Esophagus muscularis mucosa (tissue), 4 donors: ENCODE data around the gene H19. TPM values are rescaled to one million over a fixed set of nuclear protein-coding genes. Genes with fewer than 3 reads are reported as not detected.

Source experiments
- DNase-seq: peaks from one replicate; pipeline ENCODE4 v3.0.0-alpha.2; 2017; ENCODE audit errors: extremely low spot score
- H3K27ac ChIP-seq, 4 donors: fragments of 200-600 bp; sonication (generic); replicated peaks in 1 of 4; 1 replicate in 3 of 4; 2 replicates in 1 of 4; pipeline ENCODE4 v1.5.1; 2016 to 2019; ENCODE audit warnings: mild to moderate bottlenecking in 1 of 4
- H3K27me3 ChIP-seq, 4 donors: fragments of 200-600 bp; sonication (generic); one replicate each; pipeline versions ENCODE4 v1.5.1 to v1.6.0; 2016 to 2019
- H3K36me3 ChIP-seq, 4 donors: fragments of 200-600 bp; sonication (generic); one replicate each; pipeline ENCODE4 v1.5.1; 2016 to 2019
- H3K4me1 ChIP-seq, 4 donors: fragments of 200-600 bp; sonication (generic); one replicate each; pipeline ENCODE4 v1.5.1; 2016 to 2019
- H3K4me3 ChIP-seq, 4 donors: fragments of 200-600 bp; sonication (generic); 1 replicate in 2 of 4; 2 replicates in 2 of 4; pipeline ENCODE4 v1.5.1; 2016 to 2019; ENCODE audit warnings: mild to moderate bottlenecking in 4 of 4, moderate library complexity in 1 of 4
- H3K9me3 ChIP-seq, 4 donors: fragments of 200-600 bp; sonication (generic); 1 replicate in 3 of 4; 2 replicates in 1 of 4; pipeline ENCODE4 v1.5.1; 2016 to 2019
- CTCF ChIP-seq, 3 experiments: fragments of 200-600 bp in 2 of 3; fragments of 450-650 bp in 1 of 3; sonication (generic) in 2 of 3; IDR thresholded peaks; one replicate each; pipeline ENCODE4 v1.5.1; 2017 to 2019; ENCODE audit warnings: antibody characterized with exemption in 3 of 3, mild to moderate bottlenecking in 2 of 3, moderate library complexity in 1 of 3
- EP300 ChIP-seq: sonication (generic); formaldehyde crosslinking; IDR thresholded peaks from one replicate; pipeline ENCODE4 v1.6.1; 2017; ENCODE audit warnings: antibody characterized with exemption
- POLR2A ChIP-seq: fragments of 450-650 bp; IDR thresholded peaks from one replicate; pipeline ENCODE4 v1.6.1; 2017; ENCODE audit warnings: antibody characterized with exemption, moderate library complexity, mild to moderate bottlenecking, low read depth
- POLR2AphosphoS5 ChIP-seq, 2 donors: sonication (generic); formaldehyde crosslinking; IDR thresholded peaks; one replicate each; pipeline ENCODE4 v1.6.1; 2017; ENCODE audit warnings: antibody characterized with exemption in 2 of 2
- WGBS: methylation state at CpG from one replicate; pipeline ENCODE4 v1.1.5; 2018; 5-methylcytosine and 5-hydroxymethylcytosine counted together
- intact Hi-C: fragments of 100-400 bp; cut with DNase I; formaldehyde crosslinking; loops from one replicate; pipeline ENCODE4 v1.15.1; 2023
- small RNA-seq, 3 donors: library from RNA; depleted of rRNA; stranded (forward); fragments of <200 nt; gene quantifications; one replicate each; pipeline ENCODE3, GENCODE V24; 2016
- total RNA-seq, 4 donors: library from RNA; depleted of rRNA; stranded (reverse); fragments of >200 nt; gene quantifications; one replicate each; pipeline versions ENCODE4 v1.1.0 to v1.2.1, GENCODE V29; 2016

The H19 gene
- total RNA-seq, 4 donors from 2014 or later = 372 to 753 (median 391) TPM

DNA sequence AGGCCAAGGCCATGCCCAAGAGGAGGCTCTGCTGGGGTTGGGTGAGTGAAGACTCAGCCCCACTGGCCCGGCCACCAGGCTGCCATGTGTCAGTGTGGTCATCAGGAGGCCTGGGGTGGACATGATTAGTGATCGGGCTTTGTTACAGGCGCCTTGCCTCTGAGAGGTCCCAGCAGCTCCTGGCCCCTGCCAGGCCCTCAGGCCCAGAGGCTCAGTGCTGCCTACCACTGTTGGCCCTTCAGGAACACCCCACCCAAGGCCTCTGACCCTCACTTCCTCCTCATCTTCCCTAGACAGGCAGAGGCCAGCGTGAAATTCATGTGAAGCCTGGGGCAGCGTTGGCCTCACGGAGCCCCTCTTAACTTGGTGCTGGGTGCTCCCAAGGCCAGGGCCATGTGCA lies 48.3 kb downstream of the H19 start:
- intact Hi-C loops = no loop called here
- no peaks in the 10 kb centered on the region for H3K4me1 ChIP-seq
- no peaks in the 10 kb centered on the region for H3K9me3 ChIP-seq
- H3K27me3 ChIP-seq = no peaks in the 10 kb centered on the region
- H3K36me3 ChIP-seq = no peaks in the 10 kb centered on the region
- H3K4me3 ChIP-seq = no peak overlapping the region
- DNase-seq = no peak
- no CpG with 5 or more reads among the region's 6 CpGs for WGBS
- no peak for TF ChIP-seq EP300
- no peak for TF ChIP-seq CTCF (IDR thresholded peaks at IDR 0.05)
- no peak for TF ChIP-seq POLR2A
- TF ChIP-seq POLR2AphosphoS5 (IDR thresholded peaks at IDR 0.05) = no peak
- no peak overlapping the region for H3K27ac ChIP-seq

DNA sequence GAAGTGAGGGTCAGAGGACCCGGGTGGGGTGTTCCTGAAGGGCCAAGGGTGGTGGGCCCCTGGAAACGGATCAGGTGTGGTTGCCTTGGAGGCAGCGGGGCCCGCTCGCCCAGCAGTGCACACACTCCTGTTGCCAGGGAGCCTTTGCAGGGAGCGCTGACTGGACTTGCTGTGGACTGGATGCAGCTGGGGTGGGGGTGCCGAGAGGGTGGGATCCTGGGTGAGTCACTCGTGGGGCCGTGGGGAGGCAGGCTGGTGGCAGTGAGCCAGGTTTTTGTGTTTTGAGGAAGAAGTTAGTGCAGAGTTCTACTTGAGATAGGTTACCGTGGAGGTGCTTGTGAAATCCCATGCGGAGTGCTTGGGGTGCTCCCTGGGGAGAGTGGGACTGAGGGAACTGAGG lies 49.3 kb downstream of the H19 start:
- no peak overlapping the region for H3K27ac ChIP-seq
- intact Hi-C loops = no loop called here
- DNase-seq = no peak
- no peaks in the 10 kb centered on the region for H3K27me3 ChIP-seq
- no peak overlapping the region for H3K4me3 ChIP-seq
- no peaks in the 10 kb centered on the region for H3K9me3 ChIP-seq
- H3K36me3 ChIP-seq = no peaks in the 10 kb centered on the region
- no CpG with 5 or more reads among the region's 11 CpGs for WGBS
- TF ChIP-seq POLR2A = no peak
- H3K4me1 ChIP-seq = no peaks in the 10 kb centered on the region

DNA sequence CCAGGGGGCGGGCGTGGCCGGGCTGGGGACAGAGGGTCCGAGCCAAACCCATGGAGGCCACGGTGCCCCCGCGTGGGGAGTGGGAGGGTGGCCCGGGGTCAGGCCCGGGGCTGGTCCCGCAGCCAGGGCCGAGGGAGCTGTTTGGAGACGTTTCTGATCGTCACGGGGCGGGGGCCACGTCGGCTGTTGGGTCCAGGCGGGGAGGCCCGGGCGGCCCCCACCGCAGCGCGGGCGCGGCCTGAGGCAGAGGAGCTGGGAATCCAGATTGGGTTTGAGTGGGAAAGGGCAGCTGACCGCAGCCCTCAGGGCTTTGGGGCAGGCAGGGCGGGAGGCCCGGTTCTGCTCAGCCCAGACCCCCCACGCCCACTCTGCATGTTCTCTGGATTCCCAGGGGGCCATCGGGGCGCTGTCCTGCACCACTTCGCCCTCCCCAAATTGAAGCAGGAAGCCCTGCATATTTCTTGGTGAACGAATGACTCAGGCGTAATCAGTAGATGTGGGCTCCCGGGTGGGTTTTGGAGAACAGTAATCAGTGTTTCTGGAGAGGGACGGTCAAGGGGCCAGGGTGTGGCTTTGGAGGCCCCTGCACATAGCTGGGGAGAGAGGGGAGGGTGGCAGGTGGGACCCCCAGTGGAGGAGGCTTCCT lies 49.9 kb downstream of the H19 start:
- WGBS = no CpG with 5 or more reads among the region's 36 CpGs
- intact Hi-C loops = no loop called here
- Histone ChIP-seq H3K4me1 (peaks cover 0 to under 1% (median 0%) of the 10 kb centered on the region in 4 donors), H3K27ac (no peak overlapping the region), H3K36me3 (no peaks in the 10 kb centered on the region), H3K9me3 (no peaks in the 10 kb centered on the region), H3K27me3 (no peaks in the 10 kb centered on the region), H3K4me3 (no peak overlapping the region)
- no peak for DNase-seq
- TF ChIP-seq POLR2AphosphoS5 (IDR thresholded peaks at IDR 0.05) (no peak), CTCF (IDR thresholded peaks at IDR 0.05) (no peak), EP300 (no peak), POLR2A (no peak)

DNA sequence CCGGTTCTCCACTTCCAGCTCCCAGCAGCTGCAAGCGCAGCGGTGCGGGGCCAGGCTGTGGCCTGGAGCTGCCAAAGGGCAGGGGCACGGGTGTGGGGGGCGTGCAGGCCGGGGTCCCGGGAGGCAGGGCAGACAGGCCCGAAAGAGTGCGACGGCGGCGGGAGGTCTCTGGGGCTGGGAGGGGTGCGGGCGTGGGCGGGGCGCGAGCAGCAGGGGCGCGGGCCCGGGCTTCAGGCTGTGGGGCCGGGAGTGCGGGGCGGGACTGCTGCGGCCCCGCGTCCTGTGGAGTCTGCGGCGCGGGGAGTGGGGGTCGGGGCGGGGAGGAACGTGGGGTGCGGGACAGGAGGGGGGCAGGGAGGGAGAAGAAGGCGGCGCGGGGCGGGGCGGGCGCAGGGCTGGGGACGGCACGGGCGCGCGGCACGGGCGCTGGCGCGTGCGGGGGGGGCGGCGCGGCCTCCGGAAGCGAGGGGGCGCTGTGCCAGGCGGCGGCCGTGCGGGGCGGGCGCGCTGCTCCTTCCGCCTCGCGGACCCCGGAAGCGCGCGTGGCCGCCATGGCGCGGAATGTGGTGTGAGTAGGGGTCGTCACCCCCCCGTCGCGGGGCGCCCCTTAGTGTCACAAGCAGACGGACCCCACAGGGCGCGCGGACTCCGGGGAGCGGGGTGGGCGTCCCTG lies 50.7 kb downstream of the H19 start, which contains the start of gene MRPL23:
TSS of gene MRPL23 (plus strand) at position 521 of the 673 bp plus-strand sequence. CDS start at position 552, 31 bp downstream.
- Histone ChIP-seq H3K27ac (no peak within 1 kb of the TSS), H3K4me1 (peaks cover 0 to 6% (median 0%) of the 10 kb centered on the region in 4 donors), H3K9me3 (no peaks in the 10 kb centered on the region), H3K36me3 (no peaks in the 10 kb centered on the region), H3K4me3 (no peak within 1 kb of the TSS), H3K27me3 (no peaks in the 10 kb centered on the region)
- no peak for TF ChIP-seq CTCF (IDR thresholded peaks at IDR 0.05)
- TF ChIP-seq POLR2AphosphoS5 (IDR thresholded peaks at IDR 0.05) = no peak
- TF ChIP-seq EP300 = no peak
- no peak for TF ChIP-seq POLR2A
- intact Hi-C loops = no loop called here
- WGBS = no CpG with 5 or more reads among the region's 85 CpGs
- no peak for DNase-seq

Small RNAs within 50 kb of the gene (small RNA-seq; reads per million reads assigned to genes)
- 0 reads per million in 3 donors for gene RF01972
- 0 reads per million in 3 donors for gene RF01973

Other genes starting within 250 kb of the H19 start
- gene IFITM10, start 247.2 kb downstream of the H19 start, total RNA-seq = under 1 TPM; 0.42 to 0.58 (median 0.54) TPM
- 100 to 1,000 TPM; 186 to 338 (median 270) TPM for gene CTSD, start 233.9 kb downstream of the H19 start, total RNA-seq
- not detected for gene SYT8, start 162.9 kb downstream of the H19 start, total RNA-seq
- gene TNNI2, start 158.9 kb downstream of the H19 start, total RNA-seq = 1 to 10 TPM in 1 of 4 donors, not detected in 3; 4.2 TPM
- gene LSP1, start 144.8 kb downstream of the H19 start, total RNA-seq = 10 to 100 TPM; 10.3 to 36.5 (median 35.4) TPM
- gene PRR33, start 105.9 kb downstream of the H19 start, total RNA-seq = not detected
- 1 to 10 TPM; 2.8 to 6.0 (median 3.6) TPM for gene TNNT3, start 78.1 kb downstream of the H19 start, total RNA-seq
- 100 to 1,000 TPM in 1 of 4 donors, 10 to 100 TPM in 3; 82.0 to 153 (median 92.4) TPM for gene MRPL23, start 50.5 kb downstream of the H19 start, total RNA-seq
- gene IGF2, start 141.5 kb upstream of the H19 start, total RNA-seq = 10 to 100 TPM; 25.5 to 59.6 (median 33.0) TPM
- not detected for gene INS, start 163.4 kb upstream of the H19 start, total RNA-seq
- 1 to 10 TPM in 1 of 4 donors, not detected in 3; 1.3 TPM for gene TH, start 174.0 kb upstream of the H19 start, total RNA-seq